HepG2 (cell line): ENCODE measurements around the gene VPS13D. TPM values are rescaled to one million over a fixed set of nuclear protein-coding genes. Genes with fewer than 3 reads are reported as not detected.

Experiments used
- ARID4A ChIP-seq: sonication (generic); formaldehyde crosslinking; IDR thresholded peaks from 2 replicates; pipeline ENCODE4 v1.5.0; 2020; ENCODE audit warnings: mild to moderate bottlenecking, missing genetic modification reagents, borderline replicate concordance
- FOXK2 ChIP-seq: fragments of 450-650 bp; IDR thresholded peaks from 2 replicates; pipeline ENCODE4 v1.6.1; 2016
- IRF1 ChIP-seq: sonication (generic); formaldehyde crosslinking; IDR thresholded peaks from 2 replicates; pipeline ENCODE4 v1.4.0; 2020; ENCODE audit warnings: low read depth, mild to moderate bottlenecking, missing genetic modification reagents
- JUND ChIP-seq: sonication (generic); formaldehyde crosslinking; IDR thresholded peaks from 2 replicates; pipeline ENCODE4 v1.8.0; 2022; ENCODE audit warnings: mild to moderate bottlenecking, missing genetic modification reagents
- KDM1A ChIP-seq: IDR thresholded peaks from 2 replicates; pipeline ENCODE4 v1.6.1; 2016; ENCODE audit warnings: missing compliant biosample characterization
- KDM4B ChIP-seq: sonication (generic); formaldehyde crosslinking; IDR thresholded peaks from 2 replicates; pipeline ENCODE4 v1.4.0; 2020; ENCODE audit warnings: missing genetic modification reagents
- KDM5B ChIP-seq: sonication (generic); formaldehyde crosslinking; IDR thresholded peaks from 2 replicates; pipeline ENCODE4 v1.4.0; 2020; ENCODE audit warnings: missing genetic modification reagents, mild to moderate bottlenecking, borderline replicate concordance
- MTA3 ChIP-seq: sonication (generic); formaldehyde crosslinking; IDR thresholded peaks from 2 replicates; pipeline ENCODE4 v1.4.0; 2020; ENCODE audit warnings: missing genetic modification reagents
- PATZ1 ChIP-seq: sonication (generic); formaldehyde crosslinking; IDR thresholded peaks from 2 replicates; pipeline ENCODE4 v1.4.0; 2020; ENCODE audit warnings: missing genetic modification reagents
- SIN3A ChIP-seq: IDR thresholded peaks from 2 replicates; pipeline ENCODE4 v1.6.1; 2011; ENCODE audit warnings: low read depth, mild to moderate bottlenecking, control low read depth, low read length, borderline replicate concordance
- SOX13 ChIP-seq, 3 experiments: fragments of 450-650 bp in 1 of 3; sonication (generic) in 1 of 3; formaldehyde crosslinking in 1 of 3; IDR thresholded peaks in 2 of 3; conservative IDR thresholded peaks in 1 of 3; 2 replicates each; pipeline versions ENCODE4 v1.5.0 to v1.6.1; 2016 to 2020; ENCODE audit warnings: antibody characterized with exemption in 1 of 3, mild to moderate bottlenecking in 1 of 3, missing compliant biosample characterization in 1 of 3, missing genetic modification reagents in 1 of 3, moderate library complexity in 1 of 3
- SP1 ChIP-seq, 2 experiments: fragments of 450-650 bp in 1 of 2; sonication (generic) in 1 of 2; formaldehyde crosslinking in 1 of 2; IDR thresholded peaks; 2 replicates each; pipeline versions ENCODE4 v1.4.0 to v1.6.1; 2016 to 2020; ENCODE audit warnings: missing genetic modification reagents in 1 of 2
- TCF7L2 ChIP-seq: IDR thresholded peaks from 2 replicates; pipeline ENCODE4 v1.6.1; 2011; ENCODE audit warnings: mild to moderate bottlenecking, low read depth, low read length, moderate library complexity
- TFDP1 ChIP-seq: IDR thresholded peaks from 2 replicates; pipeline ENCODE4 v1.6.1; 2016; ENCODE audit warnings: missing compliant biosample characterization, missing genetic modification reagents, borderline replicate concordance
- ZFP36 ChIP-seq: fragments of 150-350 bp; IDR thresholded peaks from 2 replicates; pipeline ENCODE4 v1.6.1; 2018; ENCODE audit warnings: borderline replicate concordance, low read length, low read depth; ENCODE audit not compliant: partially characterized antibody
- ZNF121 ChIP-seq: sonication (generic); formaldehyde crosslinking; IDR thresholded peaks from 2 replicates; pipeline ENCODE4 v1.5.0; 2020; ENCODE audit warnings: mild to moderate bottlenecking, missing genetic modification reagents
- ZNF17 ChIP-seq: sonication (generic); formaldehyde crosslinking; IDR thresholded peaks from 2 replicates; pipeline ENCODE4 v1.5.0; 2020; ENCODE audit warnings: mild to moderate bottlenecking, missing genetic modification reagents
- ZNF883 ChIP-seq: sonication (generic); formaldehyde crosslinking; IDR thresholded peaks from 2 replicates; pipeline ENCODE4 v1.5.1; 2020; ENCODE audit warnings: mild to moderate bottlenecking, missing genetic modification reagents; ENCODE audit errors: not compliant biosample characterization
- ZSCAN12 ChIP-seq: sonication (generic); formaldehyde crosslinking; IDR thresholded peaks from 2 replicates; pipeline ENCODE4 v1.9.0; 2021; ENCODE audit warnings: mild to moderate bottlenecking, missing genetic modification reagents
- polyA plus RNA-seq, 8 experiments: library from polyadenylated mRNA; depleted of rRNA in 3 of 8; stranded (reverse) in 7 of 8; unstranded in 1 of 8; fragments of >200 nt; fragmentation: Illumina TruSeq in 4 of 8; extraction: Trizol in 4 of 8; gene quantifications; 2 replicates each; pipeline versions ENCODE4 v1.2.1 to v1.2.3, GENCODE V29; 2011 to 2016; ENCODE audit warnings: low read depth in 4 of 8, missing spikeins in 1 of 8, mixed read lengths in 1 of 8; ENCODE audit not compliant: insufficient read depth in 1 of 8
- total RNA-seq, 5 experiments: library from RNA; depleted of rRNA; stranded (reverse); fragments of >200 nt; fragmentation: Illumina TruSeq; extraction: Trizol; gene quantifications; 2 replicates each; pipeline ENCODE4 v1.2.3, GENCODE V29; 2016; ENCODE audit warnings: low read depth in 1 of 5

Gene VPS13D
- total and polyA plus RNA-seq, 2 of the 13 experiments (the other 11 are each of a cell fraction or from before 2014, with no cell fraction given), result 8.6 to 13.9 TPM

- TF ChIP-seq ARID4A, result peak; percentile 69; the same call in 1 of the 2 replicates
- peak; percentile 60; the same call in 1 of the 2 replicates for TF ChIP-seq PATZ1 (CRISPR knock-in tag)
- no peak for TF ChIP-seq FOXK2
- TF ChIP-seq KDM4B (CRISPR knock-in tag), result peak; percentile 65; the same call in 1 of the 2 replicates
- TF ChIP-seq JUND (CRISPR knock-in tag), result peak; percentile 9; the same call in 1 of the 2 replicates
- TF ChIP-seq ZNF883 (CRISPR knock-in tag), result peak; percentile 67
- TF ChIP-seq SOX13 (IDR thresholded peaks at IDR 0.05), result no peak
- peak in 1 of 2 experiments; percentile 92; a peak in 2 of 4 replicates for TF ChIP-seq SOX13 (CRISPR knock-in tag; conservative IDR thresholded peaks at IDR 0.05 in 1 of 2, IDR thresholded peaks at IDR 0.05 in 1 of 2)
- TF ChIP-seq TFDP1 (CRISPR knock-in tag), result peak; percentile 84; the same call in 1 of the 2 replicates
- no peak for TF ChIP-seq MTA3 (CRISPR knock-in tag)
- peak; percentile 83 for TF ChIP-seq KDM1A
- no peak for TF ChIP-seq IRF1 (CRISPR knock-in tag)
- no peak for TF ChIP-seq ZNF17 (CRISPR knock-in tag)
- TF ChIP-seq KDM5B (CRISPR knock-in tag), result peak; percentile 93; the same call in 1 of the 2 replicates
- peak; percentile 54 for TF ChIP-seq ZNF121 (CRISPR knock-in tag)
- no peak for TF ChIP-seq SP1 (IDR thresholded peaks at IDR 0.05)
- TF ChIP-seq SP1 (CRISPR knock-in tag; IDR thresholded peaks at IDR 0.05), result peak; percentile 53; the same call in 1 of the 2 replicates
- TF ChIP-seq ZFP36, result no peak
- 0 out of 2 replicates have a peak, but pooled peaks have one; percentile 51 for TF ChIP-seq ZSCAN12 (CRISPR knock-in tag)
- TF ChIP-seq SIN3A, result no peak
- TF ChIP-seq TCF7L2, result no peak
Measured at GRCh38 chr1:12477936-12478611, 248.2 kb downstream of the VPS13D start (continued).
